ENCODE measurements around the gene ATP5F1A.

The ATP5F1A gene

GRCh38 chr18:46055838-46056230 lies 42.3 kb downstream of the ATP5F1A start:
- TF ChIP-seq, protein P1, sequence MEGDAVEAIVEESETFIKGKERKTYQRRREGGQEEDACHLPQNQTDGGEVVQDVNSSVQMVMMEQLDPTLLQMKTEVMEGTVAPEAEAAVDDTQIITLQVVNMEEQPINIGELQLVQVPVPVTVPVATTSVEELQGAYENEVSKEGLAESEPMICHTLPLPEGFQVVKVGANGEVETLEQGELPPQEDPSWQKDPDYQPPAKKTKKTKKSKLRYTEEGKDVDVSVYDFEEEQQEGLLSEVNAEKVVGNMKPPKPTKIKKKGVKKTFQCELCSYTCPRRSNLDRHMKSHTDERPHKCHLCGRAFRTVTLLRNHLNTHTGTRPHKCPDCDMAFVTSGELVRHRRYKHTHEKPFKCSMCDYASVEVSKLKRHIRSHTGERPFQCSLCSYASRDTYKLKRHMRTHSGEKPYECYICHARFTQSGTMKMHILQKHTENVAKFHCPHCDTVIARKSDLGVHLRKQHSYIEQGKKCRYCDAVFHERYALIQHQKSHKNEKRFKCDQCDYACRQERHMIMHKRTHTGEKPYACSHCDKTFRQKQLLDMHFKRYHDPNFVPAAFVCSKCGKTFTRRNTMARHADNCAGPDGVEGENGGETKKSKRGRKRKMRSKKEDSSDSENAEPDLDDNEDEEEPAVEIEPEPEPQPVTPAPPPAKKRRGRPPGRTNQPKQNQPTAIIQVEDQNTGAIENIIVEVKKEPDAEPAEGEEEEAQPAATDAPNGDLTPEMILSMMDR (IDR thresholded peaks at IDR 0.05; ENCODE audit: low read depth, low read length), result no peak
- no peak for TF ChIP-seq EZH2phosphoT487 (IDR thresholded peaks at IDR 0.05; ENCODE audit: low read depth)
- Histone ChIP-seq H4K20me1 (ENCODE audit: insufficient read depth, low read length) (no peaks in the 10 kb centered on the region), H3K4me2 (ENCODE audit: low read length) (no peak overlapping the region), H2AFZ (ENCODE audit: low read depth, low read length) (no peak overlapping the region), H3K9me3 (ENCODE audit: insufficient read depth, low read length) (no peaks in the 10 kb centered on the region), H3K4me3 (ENCODE audit: low read length) (no peak overlapping the region), H3K4me1 (ENCODE audit: low read length) (no peaks in the 10 kb centered on the region), H3K36me3 (replicated peaks; ENCODE audit: low read depth, low read length) (no peaks in the 10 kb centered on the region), H3K9ac (ENCODE audit: low read length) (no peak overlapping the region), H3K79me2 (ENCODE audit: low read length) (no peaks in the 10 kb centered on the region), H3K27me3 (ENCODE audit: low read depth, low read length) (peaks cover 26% of the 10 kb centered on the region), H3K27ac (ENCODE audit: low read length) (no peak overlapping the region)

DNA sequence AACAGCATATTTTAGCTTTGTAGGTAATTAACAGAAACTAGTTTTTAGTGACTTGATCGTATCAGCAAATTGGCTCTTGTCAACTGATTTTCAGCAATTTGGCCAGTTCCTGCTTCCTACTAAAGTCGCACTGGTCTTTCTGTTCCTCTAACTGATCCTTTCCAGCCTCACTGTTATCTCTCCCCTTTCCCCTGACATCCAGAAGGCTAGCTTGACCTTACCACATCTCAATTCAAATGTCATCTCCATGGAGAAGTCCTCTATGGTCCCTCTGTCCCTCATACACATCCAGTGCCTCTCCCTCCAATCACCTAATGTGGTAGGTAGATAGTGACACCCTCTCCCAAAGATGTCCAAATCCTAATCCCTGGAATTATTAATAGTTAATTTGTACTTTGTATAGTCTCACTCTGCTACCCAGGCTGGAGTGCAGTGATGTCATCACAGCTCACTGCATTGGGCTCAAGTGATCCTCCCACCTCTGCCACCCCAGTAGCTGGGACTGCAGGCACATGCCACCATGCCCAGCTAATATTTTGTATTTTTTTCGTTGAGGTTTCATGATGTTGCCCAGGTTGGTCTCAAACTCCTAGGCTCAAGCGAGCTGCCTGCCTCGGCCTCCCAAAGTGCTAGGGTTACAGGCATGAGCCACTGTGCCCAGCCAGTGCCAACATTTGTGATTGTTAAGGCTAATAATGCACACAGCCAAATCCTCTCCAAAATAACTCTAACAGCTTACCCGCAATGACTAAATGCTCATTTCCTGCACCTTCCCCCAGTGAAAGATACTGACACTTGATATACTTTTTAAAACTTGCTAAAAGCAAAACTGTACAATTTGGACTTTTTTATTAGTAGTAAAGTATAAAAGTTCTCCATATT lies 42.9 kb downstream of the ATP5F1A start:
- H3K27ac ChIP-seq (ENCODE audit: low read length), result no peak overlapping the region
- peaks cover 26% of the 10 kb centered on the region for H3K27me3 ChIP-seq (ENCODE audit: low read depth, low read length)
- no peak for TF ChIP-seq EZH2phosphoT487 (IDR thresholded peaks at IDR 0.05; ENCODE audit: low read depth)
- TF ChIP-seq, protein P1 (IDR thresholded peaks at IDR 0.05; ENCODE audit: low read depth, low read length), result no peak
- H3K4me3 ChIP-seq (ENCODE audit: low read length), result no peak overlapping the region
- no peak overlapping the region for H2AFZ ChIP-seq (ENCODE audit: low read depth, low read length)
- no peaks in the 10 kb centered on the region for H3K9me3 ChIP-seq (ENCODE audit: insufficient read depth, low read length)
- H3K9ac ChIP-seq (ENCODE audit: low read length), result no peak overlapping the region
- H3K79me2 ChIP-seq (ENCODE audit: low read length), result no peaks in the 10 kb centered on the region
- H3K4me1 ChIP-seq (ENCODE audit: low read length), result no peaks in the 10 kb centered on the region
- no peak overlapping the region for H3K4me2 ChIP-seq (ENCODE audit: low read length)
- H4K20me1 ChIP-seq (ENCODE audit: insufficient read depth, low read length), result no peaks in the 10 kb centered on the region
- no peaks in the 10 kb centered on the region for H3K36me3 ChIP-seq (replicated peaks; ENCODE audit: low read depth, low read length)

DNA sequence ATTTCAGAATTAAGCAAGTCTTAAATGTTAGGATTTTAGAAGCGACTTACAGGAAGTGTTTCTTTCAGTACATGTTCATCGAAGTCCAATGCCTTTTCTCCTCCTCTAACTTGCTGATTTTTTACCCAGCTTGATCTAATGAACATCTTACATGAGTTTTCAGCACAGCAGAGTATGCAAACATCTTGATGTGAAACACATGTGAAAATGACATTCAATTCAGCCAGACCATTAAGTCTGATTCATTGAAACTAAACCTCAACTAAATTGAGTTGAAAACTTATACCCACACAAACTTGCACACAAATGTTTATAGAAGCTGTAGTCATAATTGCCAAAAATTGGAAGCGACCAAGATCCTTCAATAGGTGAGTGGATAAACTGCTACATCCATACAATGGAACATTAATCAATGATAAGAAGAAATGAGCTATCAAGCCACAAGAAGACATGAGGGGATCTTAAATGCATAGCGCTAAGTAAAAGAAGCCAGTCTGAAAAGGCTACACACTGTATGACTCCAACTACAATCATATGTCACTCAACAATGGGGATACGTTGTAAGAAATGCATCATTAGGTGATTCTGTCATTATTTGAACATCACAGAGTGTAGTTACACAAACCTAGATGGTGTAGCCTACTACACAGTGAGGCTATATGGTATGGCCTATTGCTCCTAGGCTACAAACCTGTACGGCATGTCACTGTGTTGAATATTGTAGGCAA lies 44.6 kb downstream of the ATP5F1A start:
- Histone ChIP-seq H3K79me2 (ENCODE audit: low read length) (no peaks in the 10 kb centered on the region), H3K9ac (ENCODE audit: low read length) (no peak overlapping the region), H3K4me3 (ENCODE audit: low read length) (no peak overlapping the region), H3K9me3 (ENCODE audit: insufficient read depth, low read length) (no peaks in the 10 kb centered on the region), H4K20me1 (ENCODE audit: insufficient read depth, low read length) (no peaks in the 10 kb centered on the region), H3K4me2 (ENCODE audit: low read length) (no peak overlapping the region), H3K27me3 (ENCODE audit: low read depth, low read length) (peaks cover 27% of the 10 kb centered on the region), H3K4me1 (ENCODE audit: low read length) (no peaks in the 10 kb centered on the region), H3K36me3 (replicated peaks; ENCODE audit: low read depth, low read length) (no peaks in the 10 kb centered on the region), H3K27ac (ENCODE audit: low read length) (no peak overlapping the region), H2AFZ (ENCODE audit: low read depth, low read length) (no peak overlapping the region)
- TF ChIP-seq EZH2phosphoT487 (IDR thresholded peaks at IDR 0.05; ENCODE audit: low read depth), result no peak
- TF ChIP-seq, protein P1 (IDR thresholded peaks at IDR 0.05; ENCODE audit: low read depth, low read length), result no peak

GRCh38 chr18:46051731-46052461 lies 46.2 kb downstream of the ATP5F1A start:
- no peak for TF ChIP-seq EZH2phosphoT487 (IDR thresholded peaks at IDR 0.05; ENCODE audit: low read depth)
- TF ChIP-seq, protein P1 (IDR thresholded peaks at IDR 0.05; ENCODE audit: low read depth, low read length), result no peak
- Histone ChIP-seq H3K4me1 (ENCODE audit: low read length) (no peaks in the 10 kb centered on the region), H3K27me3 (ENCODE audit: low read depth, low read length) (peaks cover 35% of the 10 kb centered on the region), H3K4me2 (ENCODE audit: low read length) (no peak overlapping the region), H3K9me3 (ENCODE audit: insufficient read depth, low read length) (no peaks in the 10 kb centered on the region), H3K27ac (ENCODE audit: low read length) (no peak overlapping the region), H3K9ac (ENCODE audit: low read length) (no peak overlapping the region), H3K36me3 (replicated peaks; ENCODE audit: low read depth, low read length) (no peaks in the 10 kb centered on the region), H4K20me1 (ENCODE audit: insufficient read depth, low read length) (no peaks in the 10 kb centered on the region), H3K79me2 (ENCODE audit: low read length) (no peaks in the 10 kb centered on the region), H2AFZ (ENCODE audit: low read depth, low read length) (no peak overlapping the region), H3K4me3 (ENCODE audit: low read length) (no peak overlapping the region)
